AG04450 (cell line): ENCODE results near the gene PLCL1. TPM values are rescaled to one million over a fixed set of nuclear protein-coding genes. Genes with fewer than 3 reads are reported as not detected.

Source experiments
- CTCF ChIA-PET: fragments of 300-600, 350-600 bp; formaldehyde crosslinking; extraction: SDS; loops from one replicate; lab custom pipeline; 2022; ENCODE audit warnings: antibody characterized with exemption, inconsistent platforms; lab: Charles Lee
- POLR2A ChIA-PET: fragments of 350-600 bp; formaldehyde crosslinking; extraction: SDS; loops from one replicate; lab custom pipeline; 2021; ENCODE audit warnings: antibody characterized with exemption, inconsistent platforms; lab: Yijun Ruan, JAX
- DNase-seq: peaks from one replicate; pipeline ENCODE4 v3.0.0-alpha.2; 2011; ENCODE audit warnings: low read depth, low spot score
- H3K27ac ChIP-seq: one replicate; pipeline ENCODE4 v1.5.1; 2012; ENCODE audit warnings: low read depth, low read length, control low read depth
- H3K27me3 ChIP-seq: one replicate; pipeline ENCODE4 v1.6.0; 2012; ENCODE audit warnings: low read length; ENCODE audit not compliant: control insufficient read depth, insufficient read depth
- H3K4me3 ChIP-seq: 2 replicates; pipeline ENCODE4 v1.5.1; 2011; ENCODE audit warnings: mild to moderate bottlenecking, low read depth, low read length, control low read depth
- H3K9me3 ChIP-seq: 2 replicates; pipeline ENCODE4 v1.5.1; 2012; ENCODE audit warnings: low read length; ENCODE audit not compliant: control insufficient read depth, insufficient read depth
- CTCF ChIP-seq: IDR thresholded peaks from 2 replicates; pipeline ENCODE4 v1.5.1; 2011; ENCODE audit warnings: low read depth, low read length, control low read depth, inconsistent platforms
- polyA plus RNA-seq: library from polyadenylated mRNA; depleted of rRNA; stranded (reverse); fragments of >200 nt; gene quantifications from 2 replicates; pipeline ENCODE4 v1.2.3, GENCODE V29; 2011

Gene PLCL1
- polyA plus RNA-seq, 1 experiment = 0.43 TPM

- Histone ChIP-seq H3K27me3 (no peaks in the 10 kb centered on the region), H3K27ac (no peak overlapping the region), H3K4me3 (no peak overlapping the region), H3K9me3 (no peaks in the 10 kb centered on the region)
- DNase-seq = no peak
- TF ChIP-seq CTCF = no peak
- ChIA-PET CTCF (interaction anchor here (1.9 kb wide), 1 partner anchor 26 kb away, joined by 9 read pairs; no protein-coding TSS in a partner anchor), POLR2A (no interaction called here)
These were observed 34.9 kb downstream of the PLCL1 start for GRCh38 chr2:197839327-197839726.

- no peaks in the 10 kb centered on the region for H3K27me3 ChIP-seq
- CTCF ChIA-PET = interaction anchor here (0.6 kb wide), 1 partner anchor 199 kb away, joined by 6 read pairs; no protein-coding TSS in a partner anchor
- H3K9me3 ChIP-seq = no peaks in the 10 kb centered on the region
- no peak for DNase-seq
- H3K27ac ChIP-seq = no peak overlapping the region
- POLR2A ChIA-PET = no interaction called here
- TF ChIP-seq CTCF = no peak
- H3K4me3 ChIP-seq = no peak overlapping the region
These were observed 35.5 kb downstream of the PLCL1 start for GRCh38 chr2:197839856-197840255.

- Histone ChIP-seq H3K9me3 (no peaks in the 10 kb centered on the region), H3K4me3 (no peak overlapping the region), H3K27me3 (no peaks in the 10 kb centered on the region), H3K27ac (no peak overlapping the region)
- ChIA-PET CTCF (interaction anchor here (0.6 to 2.3 kb wide), 2 partner anchors 11 to 33 kb away, joined by 3 to 8 read pairs; no protein-coding TSS in a partner anchor), POLR2A (no interaction called here)
- no peak for DNase-seq
- TF ChIP-seq CTCF = no peak
These were observed 41.7 kb downstream of the PLCL1 start for GRCh38 chr2:197846128-197846527.

GRCh38 chr2:197846777-197847176 lies 42.4 kb downstream of the PLCL1 start:
- Histone ChIP-seq H3K4me3 (no peak overlapping the region), H3K9me3 (no peaks in the 10 kb centered on the region), H3K27me3 (no peaks in the 10 kb centered on the region), H3K27ac (no peak overlapping the region)
- CTCF ChIA-PET = interaction anchor here (2.3 kb wide), 1 partner anchor 33 kb away, joined by 8 read pairs; no protein-coding TSS in a partner anchor
- TF ChIP-seq CTCF = no peak
- POLR2A ChIA-PET = no interaction called here
- DNase-seq = peak; percentile 32

- Histone ChIP-seq H3K27ac (no peak overlapping the region), H3K27me3 (no peaks in the 10 kb centered on the region), H3K4me3 (no peak overlapping the region), H3K9me3 (no peaks in the 10 kb centered on the region)
- no peak for DNase-seq
- TF ChIP-seq CTCF = no peak
- ChIA-PET CTCF (interaction anchor here (0.8 kb wide), 1 partner anchor 167 kb away, joined by 3 read pairs; no protein-coding TSS in a partner anchor), POLR2A (interaction anchor here (0.5 kb wide), 1 partner anchor 28 kb away, joined by 3 read pairs; no protein-coding TSS in a partner anchor)
These were observed 43.4 kb downstream of the PLCL1 start for GRCh38 chr2:197847651-197848401.
